GM12878 (cell line): ENCODE results near the gene MAT2B. TPM values are rescaled to one million over a fixed set of nuclear protein-coding genes. Genes with fewer than 3 reads are reported as not detected.

Source experiments
- ATAC-seq: fragments of 200-7000 bp; cut with Tn5 transposase; 3 replicates; pipeline ENCODE4 v1.9.1; 2020; ENCODE audit warnings: mild to moderate bottlenecking, moderate library complexity
- BruUV-seq: library from RNA; stranded (reverse); fragments of 400-500 nt; replicated peaks from 2 replicates; lab custom pipeline; 2021; lab: Mats Ljungman, UMichigan
- CTCF ChIA-PET: fragments of 300-600 bp; sonication (Branson Sonifier 250); formaldehyde crosslinking; extraction: SDS; loops from one replicate; lab custom pipeline; 2021; ENCODE audit warnings: inconsistent platforms; lab: Yijun Ruan, JAX
- POLR2A ChIA-PET: fragments of 350-600 bp; formaldehyde crosslinking; extraction: SDS; loops from one replicate; lab custom pipeline; 2021; ENCODE audit warnings: inconsistent platforms; lab: Charles Lee
- RAD21 ChIA-PET: fragments of 300-600 bp; sonication (Branson Sonifier 250); formaldehyde crosslinking; loops from one replicate; lab custom pipeline; 2023; ENCODE audit warnings: antibody characterized with exemption; ENCODE audit not compliant: unreplicated experiment; lab: Charles Lee
- SMC1A ChIA-PET: fragments of 300-600 bp; sonication (Branson Sonifier 250); formaldehyde crosslinking; loops from one replicate; lab custom pipeline; 2023; ENCODE audit not compliant: unreplicated experiment, uncharacterized antibody; lab: Charles Lee
- DNase-seq: peaks from one replicate; pipeline ENCODE4 v3.0.0-alpha.2; 2011; ENCODE audit warnings: low read depth, low spot score
- FAIRE-seq: peaks from 3 replicates; lab custom pipeline; 2011; peaks lifted over from hg19 to GRCh38; lab: Jason Lieb, UNC
- H2AFZ ChIP-seq: 2 replicates; pipeline ENCODE4 v1.6.0; 2011; ENCODE audit warnings: low read depth, low read length, control low read depth; ENCODE audit not compliant: control insufficient read depth
- H3K27ac ChIP-seq: 2 replicates; pipeline ENCODE4 v1.5.1; 2011; ENCODE audit warnings: control low read depth; ENCODE audit not compliant: control insufficient read depth, insufficient read depth
- H3K27me3 ChIP-seq, 2 experiments: replicated peaks in 1 of 2; 2 replicates each; pipeline versions ENCODE4 v1.6.0 to v1.6.1; 2011; ENCODE audit warnings: low read length in 1 of 2; ENCODE audit not compliant: control insufficient read depth in 2 of 2, insufficient read depth in 2 of 2
- H3K36me3 ChIP-seq, 2 experiments: 2 replicates each; pipeline ENCODE4 v1.5.1; 2011; ENCODE audit warnings: low read length in 1 of 2; ENCODE audit not compliant: control insufficient read depth in 2 of 2, insufficient read depth in 2 of 2
- H3K4me1 ChIP-seq: 2 replicates; pipeline ENCODE4 v1.6.1; 2011; ENCODE audit warnings: mild to moderate bottlenecking, low read length, moderate library complexity, mixed read lengths; ENCODE audit not compliant: control insufficient read depth, insufficient read depth
- H3K4me2 ChIP-seq: 2 replicates; pipeline ENCODE4 v1.6.0; 2011; ENCODE audit warnings: control low read depth; ENCODE audit not compliant: control insufficient read depth, insufficient read depth
- H3K4me3 ChIP-seq: fragments of 200-600 bp; sonication (generic); 2 replicates; pipeline ENCODE4 v1.5.1; 2016
- H3K79me2 ChIP-seq: 2 replicates; pipeline ENCODE4 v1.6.0; 2011; ENCODE audit warnings: low read length; ENCODE audit not compliant: control insufficient read depth, insufficient read depth
- H3K9ac ChIP-seq: 2 replicates; pipeline ENCODE4 v1.8.0; 2011; ENCODE audit warnings: low read length, control low read depth, mixed read lengths; ENCODE audit not compliant: control insufficient read depth, insufficient read depth
- H3K9me3 ChIP-seq: replicated peaks from 3 replicates; pipeline ENCODE4 v1.5.1; 2011; ENCODE audit warnings: mild to moderate bottlenecking, low read length; ENCODE audit not compliant: control insufficient read depth, insufficient read depth
- H4K20me1 ChIP-seq: 2 replicates; pipeline ENCODE4 v1.6.0; 2011; ENCODE audit not compliant: control insufficient read depth, insufficient read depth
- EGR1 ChIP-seq, 2 experiments: IDR thresholded peaks; 1 replicate in 1 of 2; 2 replicates in 1 of 2; pipeline ENCODE4 v1.6.1; 2011 to 2012; ENCODE audit warnings: low read depth in 2 of 2, low read length in 2 of 2, borderline replicate concordance in 1 of 2, mild to moderate bottlenecking in 1 of 2, moderate library complexity in 1 of 2
- IRF5 ChIP-seq: fragments of 450-650 bp; IDR thresholded peaks from 2 replicates; pipeline ENCODE4 v1.6.1; 2017; ENCODE audit warnings: borderline replicate concordance
- NBN ChIP-seq: fragments of 450-650 bp; IDR thresholded peaks from 2 replicates; pipeline ENCODE4 v1.6.1; 2016
- NRF1 ChIP-seq: conservative IDR thresholded peaks from 2 replicates; pipeline ENCODE4 v1.6.1; 2011; ENCODE audit warnings: mild to moderate bottlenecking, low read depth, low read length, improper control_type of control experiment
- POLR2A ChIP-seq: IDR thresholded peaks from 2 replicates; pipeline ENCODE4 v1.6.1; 2011; ENCODE audit warnings: low read depth, mild to moderate bottlenecking, low read length
- POLR2AphosphoS2 ChIP-seq: IDR thresholded peaks from 2 replicates; pipeline ENCODE4 v1.6.1; 2011; ENCODE audit warnings: low read depth, mild to moderate bottlenecking, low read length, improper control_type of control experiment, moderate library complexity
- TBL1XR1 ChIP-seq: IDR thresholded peaks from 2 replicates; pipeline ENCODE4 v1.6.1; 2012; ENCODE audit warnings: low read depth, low read length, improper control_type of control experiment
- ZSCAN29 ChIP-seq: fragments of 450-650 bp; IDR thresholded peaks from 2 replicates; pipeline ENCODE4 v1.6.1; 2017; ENCODE audit warnings: mild to moderate bottlenecking, moderate library complexity
- WGBS: methylation state at CpG from one replicate; pipeline ENCODE4 v1.1.6; 2016; ENCODE audit warnings: low lambda C conversion rate; ENCODE audit not compliant: insufficient replicate concordance, insufficient coverage; ENCODE audit errors: missing lambda C conversion rate; 5-methylcytosine and 5-hydroxymethylcytosine counted together
- in situ Hi-C: fragments of 300-500 bp; cut with MboI; formaldehyde crosslinking; loops from 9 replicates; pipeline ENCODE4 v1.14.3; 2018; ENCODE audit warnings: mixed read lengths
- intact Hi-C: fragments of 100-400 bp; cut with micrococcal nuclease; formaldehyde crosslinking; loops from one replicate; pipeline ENCODE4 v1.14.2; 2022; ENCODE audit not compliant: unreplicated experiment
- polyA plus RNA-seq, 11 experiments: library from polyadenylated mRNA; depleted of rRNA in 4 of 11; unstranded in 6 of 11; stranded (reverse) in 5 of 11; fragments of >200 nt; fragmentation: Nextera tagmentation in 4 of 11; fragmentation: Illumina TruSeq in 1 of 11; extraction: Ambion mirVana in 4 of 11; extraction: Trizol in 1 of 11; gene quantifications; 1 replicate in 1 of 11; 2 replicates in 10 of 11; pipeline versions ENCODE4 v1.2.1 to v1.2.3, GENCODE V29; 2011 to 2016; ENCODE audit warnings: inconsistent platforms in 2 of 11, missing spikeins in 2 of 11, low read depth in 1 of 11
- total RNA-seq, 4 experiments: library from RNA; depleted of rRNA in 3 of 4; stranded (reverse); fragments of >200 nt in 3 of 4; fragmentation: Illumina TruSeq in 1 of 4; extraction: Trizol in 1 of 4; gene quantifications; 2 replicates each; pipeline versions ENCODE4 v1.2.1 to v1.2.3, GENCODE V29; 2013 to 2021

MAT2B gene
- total and polyA plus RNA-seq, 10 of the 15 experiments (the other 5 are each of a cell fraction or from before 2014, with no cell fraction given): 43.2 to 122 (median 63.7) TPM

- FAIRE-seq (no peak), DNase-seq (no peak), ATAC-seq (no peak)
- no peak overlapping the region for H3K4me2 ChIP-seq
- no peak for TF ChIP-seq ZSCAN29
- TF ChIP-seq TBL1XR1: no peak
- no peak for TF ChIP-seq NRF1
- TF ChIP-seq EGR1 (IDR thresholded peaks at IDR 0.05; ENCODE audit: borderline replicate concordance in 1 of 2, low read depth in 2 of 2, low read length in 2 of 2): no peak
- no peak for TF ChIP-seq IRF5
- no peak for TF ChIP-seq NBN
- no peak for TF ChIP-seq POLR2A
- TF ChIP-seq POLR2AphosphoS2: no peak
- intact Hi-C loops (no loop called here), in situ Hi-C loops (no loop called here)
- H3K27me3 ChIP-seq: peaks cover 0 to 1% of the 10 kb centered on the region in 2 experiments; a peak in 1 of 4 replicates
- RAD21 ChIA-PET: interaction anchor here (0.8 kb wide), 1 partner anchor 109 kb away, joined by 3 read pairs; no protein-coding TSS in a partner anchor
- H3K9ac ChIP-seq: no peak overlapping the region
- BruUV-seq: no TSS peak
- no peaks in the 10 kb centered on the region for H3K9me3 ChIP-seq
- POLR2A ChIA-PET: no interaction called here
- H3K4me3 ChIP-seq: no peak overlapping the region
- CTCF ChIA-PET: no interaction called here
- H3K36me3 ChIP-seq: no peaks in the 10 kb centered on the region
- H2AFZ ChIP-seq: no peak overlapping the region
- 29% methylated on average over 5 of the region's 5 CpGs for WGBS
- H3K79me2 ChIP-seq: no peaks in the 10 kb centered on the region
- no peaks in the 10 kb centered on the region for H3K4me1 ChIP-seq
- no peak overlapping the region for H3K27ac ChIP-seq
- SMC1A ChIA-PET: interaction anchor here (0.9 to 1.2 kb wide), 2 partner anchors 30 to 472 kb away, joined by 3 read pairs; no protein-coding TSS in a partner anchor
- no peaks in the 10 kb centered on the region for H4K20me1 ChIP-seq
Observed at GRCh38 chr5:163548649-163549048, 43.2 kb downstream of the MAT2B start.
